ENCODE results near the gene CALN1.
"Not testable (repeated sequence)": the region's sequence is repeated elsewhere in the genome, so short reads cannot be mapped to it uniquely, and the experiment has no call there.

Gene CALN1

GRCh38 chr7:72408966-72409637 lies 3.0 kb downstream of the CALN1 start:
- DNase-seq: no peak

GRCh38 chr7:72406820-72407403 lies 5.2 kb downstream of the CALN1 start:
- no peak for DNase-seq

GRCh38 chr7:72405871-72406270 lies 6.3 kb downstream of the CALN1 start:
- no peak for DNase-seq

GRCh38 chr7:72405418-72405817 lies 6.7 kb downstream of the CALN1 start:
- no peak for DNase-seq

GRCh38 chr7:72404743-72405142 lies 7.4 kb downstream of the CALN1 start:
- no peak for DNase-seq

- DNase-seq: no peak
Measured at GRCh38 chr7:72403458-72404076, 8.6 kb downstream of the CALN1 start.

- no peak for DNase-seq
Measured at GRCh38 chr7:72394016-72394415, 18.1 kb downstream of the CALN1 start.

GRCh38 chr7:72391821-72392377 lies 20.2 kb downstream of the CALN1 start:
- DNase-seq: no peak

- DNase-seq: no peak
Measured at GRCh38 chr7:72386118-72386517, 26.0 kb downstream of the CALN1 start.

GRCh38 chr7:72362246-72362645 lies 49.9 kb downstream of the CALN1 start:
- DNase-seq: no peak

- DNase-seq: no peak
Measured at GRCh38 chr7:72345208-72345727, 66.9 kb downstream of the CALN1 start.

GRCh38 chr7:72343991-72344390 lies 68.1 kb downstream of the CALN1 start:
- DNase-seq: no peak

GRCh38 chr7:72343354-72343753 lies 68.8 kb downstream of the CALN1 start:
- not testable (repeated sequence) for DNase-seq

- no peak for DNase-seq
Measured at GRCh38 chr7:72337390-72338167, 74.6 kb downstream of the CALN1 start.

GRCh38 chr7:72336632-72337389 lies 75.3 kb downstream of the CALN1 start:
- no peak for DNase-seq

- no peak for DNase-seq
Measured at GRCh38 chr7:72336382-72336631, 75.8 kb downstream of the CALN1 start.

- DNase-seq: no peak
Measured at GRCh38 chr7:72335561-72336381, 76.4 kb downstream of the CALN1 start.

GRCh38 chr7:72334698-72335097 lies 77.4 kb downstream of the CALN1 start:
- DNase-seq: no peak

GRCh38 chr7:72334066-72334465 lies 78.1 kb downstream of the CALN1 start:
- DNase-seq: no peak

GRCh38 chr7:72326811-72327210 lies 85.3 kb downstream of the CALN1 start:
- DNase-seq: no peak

GRCh38 chr7:72326365-72326764 lies 85.8 kb downstream of the CALN1 start:
- no peak for DNase-seq

GRCh38 chr7:72325561-72325960 lies 86.6 kb downstream of the CALN1 start:
- no peak for DNase-seq

All from NCI-H2081 (cell line).